Naive B cell (primary cell): ENCODE data around the gene PNKP. TPM values are rescaled to one million over a fixed set of nuclear protein-coding genes. Genes with fewer than 3 reads are reported as not detected.
A peak's percentile ranks its signal among the peaks of the same experiment; 100 is the strongest.

Experiments used
- ATAC-seq, 2 donors: fragments of 150-1000 bp; cut with Tn5 transposase; 2 replicates each; pipeline ENCODE4 v1.10.0; 2021; ENCODE audit warnings: low read depth in 2 of 2, mild to moderate bottlenecking in 2 of 2, moderate library complexity in 2 of 2
- DNase-seq: peaks from one replicate; pipeline ENCODE4 v3.0.0; 2022
- H3K27ac Mint-ChIP-seq, 6 donors: one replicate each; pipeline ENCODE4 v1.8.0; 2020 to 2022; ENCODE audit warnings: mild to moderate bottlenecking in 6 of 6, mixed read lengths in 6 of 6, moderate library complexity in 5 of 6, inconsistent platforms in 2 of 6
- H3K27me3 Mint-ChIP-seq, 3 donors: one replicate each; pipeline ENCODE4 v1.8.0; 2021 to 2022; ENCODE audit warnings: mixed read lengths in 3 of 3, mild to moderate bottlenecking in 1 of 3
- H3K36me3 Mint-ChIP-seq, 2 donors: one replicate each; pipeline ENCODE4 v1.8.0; 2020 to 2022; ENCODE audit warnings: mixed read lengths in 2 of 2, inconsistent platforms in 1 of 2, mild to moderate bottlenecking in 1 of 2
- H3K4me1 Mint-ChIP-seq, 3 donors: one replicate each; pipeline ENCODE4 v1.8.0; 2020 to 2022; ENCODE audit warnings: mixed read lengths in 3 of 3, inconsistent platforms in 1 of 3, mild to moderate bottlenecking in 1 of 3, moderate library complexity in 1 of 3
- H3K4me3 Mint-ChIP-seq, 8 donors: one replicate each; pipeline ENCODE4 v1.8.0; 2020 to 2022; ENCODE audit warnings: mild to moderate bottlenecking in 8 of 8, mixed read lengths in 8 of 8, moderate library complexity in 8 of 8, inconsistent platforms in 2 of 8
- H3K9me3 Mint-ChIP-seq, 7 donors: one replicate each; pipeline ENCODE4 v1.8.0; 2020 to 2022; ENCODE audit warnings: mixed read lengths in 7 of 7, mild to moderate bottlenecking in 5 of 7, inconsistent platforms in 2 of 7, moderate library complexity in 1 of 7
- polyA plus RNA-seq, 6 donors: library from polyadenylated mRNA; unstranded; fragments of 300-500 nt; fragmentation: Illumina TruSeq; gene quantifications; one replicate each; pipeline ENCODE4 v1.2.3, GENCODE V29; 2021; ENCODE audit warnings: low read depth in 6 of 6

PNKP gene
- polyA plus RNA-seq, 6 donors from 2014 or later = 39.4 to 64.9 (median 49.8) TPM

- Mint-ChIP-seq H3K4me1 (peaks cover 4 to 20% (median 12%) of the 10 kb centered on the region in 3 donors), H3K36me3 (no peaks in the 10 kb centered on the region), H3K27me3 (no peaks in the 10 kb centered on the region), H3K9me3 (no peaks in the 10 kb centered on the region), H3K4me3 (peak overlapping the region in 1 of 8 donors; percentile 30), H3K27ac (no peak overlapping the region)
- ATAC-seq (no peak), DNase-seq (no peak)
These were observed 20.5 kb upstream of the PNKP start for GRCh38 chr19:49887665-49888509.

DNA sequence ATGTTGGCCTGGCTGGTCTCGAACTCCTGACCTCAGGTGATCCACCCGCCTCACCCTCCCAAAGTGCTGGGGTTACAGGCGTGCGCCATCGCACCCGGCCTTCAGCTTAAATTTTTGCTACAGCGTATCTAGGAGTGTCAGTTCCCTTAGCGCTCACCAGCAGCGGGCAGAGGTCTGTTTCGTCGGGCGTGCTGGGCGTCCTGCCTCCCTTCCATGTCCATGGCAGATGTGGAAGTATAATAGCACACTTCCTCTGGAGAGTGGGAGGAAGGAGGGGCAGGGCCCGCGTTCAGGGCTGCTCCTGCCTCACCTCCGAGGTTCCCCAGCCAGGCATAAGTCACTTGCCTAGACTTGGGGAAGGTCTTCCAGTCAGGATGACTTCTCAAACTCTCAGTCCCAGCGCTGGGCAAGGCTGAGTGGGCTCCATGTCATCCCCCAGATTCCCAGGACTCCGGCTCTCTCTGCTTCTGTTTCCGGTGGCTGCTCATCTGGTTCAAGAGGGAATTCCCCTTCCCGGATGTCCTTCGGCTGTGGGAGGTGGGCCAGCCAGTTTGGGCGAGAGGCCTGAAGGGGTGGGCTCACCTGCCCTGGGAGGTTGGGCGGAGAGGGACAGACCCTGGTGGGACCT is 19.8 kb upstream of the PNKP start:
- H3K27me3 Mint-ChIP-seq = no peaks in the 10 kb centered on the region
- H3K4me1 Mint-ChIP-seq = peaks cover 4 to 13% (median 4%) of the 10 kb centered on the region in 3 donors
- no peaks in the 10 kb centered on the region for H3K9me3 Mint-ChIP-seq
- H3K27ac Mint-ChIP-seq = no peak overlapping the region
- ATAC-seq (no peak), DNase-seq (no peak)
- H3K36me3 Mint-ChIP-seq = peaks cover 0 to 2% of the 10 kb centered on the region in 2 donors
- H3K4me3 Mint-ChIP-seq = no peak overlapping the region

DNA sequence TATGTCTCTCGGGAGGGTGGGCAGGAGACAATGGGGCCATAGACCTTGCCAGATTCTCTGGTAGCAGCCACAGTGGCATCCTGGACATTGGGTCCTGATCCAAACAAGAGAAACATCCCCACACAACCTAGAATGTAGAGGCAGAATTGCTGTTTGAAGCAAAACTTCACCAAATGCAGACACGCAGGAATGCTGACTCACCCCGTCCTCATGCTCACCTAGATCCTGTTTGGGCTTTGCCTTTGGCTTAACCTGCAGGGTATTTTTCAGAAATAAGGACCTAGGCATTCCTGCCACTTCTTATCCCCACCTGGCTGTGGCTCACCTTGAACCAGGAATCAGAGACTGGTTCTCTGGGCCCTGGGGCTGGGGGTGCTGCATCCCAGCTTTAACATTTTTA is 17.4 kb upstream of the PNKP start:
- no peak overlapping the region for H3K4me3 Mint-ChIP-seq
- H3K4me1 Mint-ChIP-seq = peaks cover 0 to 9% (median 0%) of the 10 kb centered on the region in 3 donors
- no peaks in the 10 kb centered on the region for H3K9me3 Mint-ChIP-seq

GRCh38 chr19:49884109-49884508 is 16.7 kb upstream of the PNKP start:
- H3K4me3 Mint-ChIP-seq = no peak overlapping the region
- H3K27me3 Mint-ChIP-seq = no peaks in the 10 kb centered on the region
- peaks cover 2 to 10% (median 2%) of the 10 kb centered on the region in 3 donors for H3K4me1 Mint-ChIP-seq
- ATAC-seq (no peak), DNase-seq (no peak)
- H3K27ac Mint-ChIP-seq = no peak overlapping the region
- peaks cover 0 to 11% of the 10 kb centered on the region in 2 donors for H3K36me3 Mint-ChIP-seq
- H3K9me3 Mint-ChIP-seq = no peaks in the 10 kb centered on the region

More for the DNA sequence above, 17.4 kb upstream of the PNKP start:
- ATAC-seq = no peak
- H3K27me3 Mint-ChIP-seq = no peaks in the 10 kb centered on the region
- no peak overlapping the region for H3K27ac Mint-ChIP-seq
- no peak for DNase-seq
- peaks cover 0 to 11% of the 10 kb centered on the region in 2 donors for H3K36me3 Mint-ChIP-seq

DNA sequence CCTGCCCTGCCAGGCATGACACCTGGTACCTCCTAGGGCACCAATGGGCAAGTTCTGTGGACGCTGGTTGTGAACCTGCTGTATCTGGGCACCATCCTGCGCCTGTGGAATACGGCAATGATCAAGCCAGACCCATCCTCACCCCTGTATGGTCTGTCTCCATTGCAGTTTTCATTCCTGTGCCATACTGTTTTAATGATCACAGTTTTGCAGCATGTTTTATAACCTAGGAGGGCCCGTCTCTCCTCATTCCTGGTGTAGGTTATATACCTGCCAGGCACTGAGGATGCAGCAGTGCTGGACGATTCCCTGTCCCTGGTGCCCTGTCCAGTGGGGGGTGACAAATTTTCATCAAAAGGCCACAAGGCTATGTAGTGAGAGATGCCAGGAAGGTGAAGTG is 15.7 kb upstream of the PNKP start:
- DNase-seq (no peak), ATAC-seq (no peak)
- Mint-ChIP-seq H3K4me3 (no peak overlapping the region), H3K36me3 (peaks cover 0 to 11% of the 10 kb centered on the region in 2 donors), H3K9me3 (no peaks in the 10 kb centered on the region), H3K4me1 (peaks cover 7 to 15% (median 13%) of the 10 kb centered on the region in 3 donors), H3K27me3 (no peaks in the 10 kb centered on the region), H3K27ac (no peak overlapping the region)

DNA sequence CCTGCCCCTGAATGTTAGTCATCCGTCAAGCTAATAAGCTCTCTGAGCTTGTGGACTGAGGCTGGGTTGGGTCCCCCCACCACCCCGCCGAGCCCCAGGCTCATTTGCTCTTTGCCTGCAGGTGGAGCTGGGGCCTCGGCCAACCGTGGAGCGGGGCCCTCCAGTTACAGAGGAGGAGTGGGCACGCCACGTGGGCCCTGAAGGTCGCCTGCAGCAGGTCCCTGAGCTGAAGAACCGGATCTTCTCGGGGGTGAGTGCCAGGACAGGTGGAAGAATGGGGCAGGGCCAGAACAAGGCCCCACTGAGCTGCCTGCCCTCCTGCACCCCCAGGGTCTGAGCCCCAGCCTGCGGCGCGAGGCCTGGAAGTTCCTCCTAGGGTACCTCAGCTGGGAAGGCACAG is 15.3 kb upstream of the PNKP start:
- DNase-seq (no peak), ATAC-seq (no peak)
- H3K36me3 Mint-ChIP-seq = peaks cover 0 to 11% of the 10 kb centered on the region in 2 donors
- H3K4me1 Mint-ChIP-seq = peaks cover 10 to 17% (median 16%) of the 10 kb centered on the region in 3 donors
- no peaks in the 10 kb centered on the region for H3K9me3 Mint-ChIP-seq
- H3K27me3 Mint-ChIP-seq = no peaks in the 10 kb centered on the region
- H3K27ac Mint-ChIP-seq = no peak overlapping the region
- no peak overlapping the region for H3K4me3 Mint-ChIP-seq

- ATAC-seq (no peak), DNase-seq (no peak)
- Mint-ChIP-seq H3K4me3 (no peak overlapping the region), H3K36me3 (peaks cover 0 to 11% of the 10 kb centered on the region in 2 donors), H3K27ac (no peak overlapping the region), H3K4me1 (peaks cover 10 to 17% (median 16%) of the 10 kb centered on the region in 3 donors), H3K9me3 (no peaks in the 10 kb centered on the region), H3K27me3 (no peaks in the 10 kb centered on the region)
These were observed 14.5 kb upstream of the PNKP start for GRCh38 chr19:49881672-49882394.

DNA sequence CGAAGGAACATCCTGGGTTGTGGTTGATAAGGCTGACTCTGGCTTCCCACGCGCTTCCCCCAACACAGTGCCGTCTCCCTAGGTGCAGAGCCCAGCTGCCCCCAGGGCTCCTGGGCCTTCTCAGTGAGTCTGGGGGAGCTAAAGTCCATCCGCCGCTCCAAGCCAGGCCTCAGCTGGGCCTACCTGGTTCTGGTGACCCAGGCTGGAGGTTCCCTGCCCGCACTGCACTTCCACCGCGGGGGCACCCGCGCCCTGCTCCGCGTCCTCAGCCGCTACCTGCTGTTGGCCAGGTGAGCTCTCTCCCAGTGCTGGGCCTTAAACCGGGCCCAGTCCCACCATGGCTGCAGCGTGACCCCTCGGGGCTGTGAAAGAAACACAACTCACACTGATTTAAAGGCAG is 13.8 kb upstream of the PNKP start:
- Mint-ChIP-seq H3K9me3 (no peaks in the 10 kb centered on the region), H3K4me3 (no peak overlapping the region), H3K27me3 (no peaks in the 10 kb centered on the region), H3K4me1 (peaks cover 10 to 17% (median 16%) of the 10 kb centered on the region in 3 donors), H3K36me3 (peaks cover 0 to 11% of the 10 kb centered on the region in 2 donors), H3K27ac (no peak overlapping the region)
- DNase-seq (no peak), ATAC-seq (no peak)

- no peak for ATAC-seq
- H3K4me3 Mint-ChIP-seq = peak overlapping the region in 1 of 8 donors; percentile 67
- DNase-seq = no peak
- H3K27me3 Mint-ChIP-seq = no peaks in the 10 kb centered on the region
- peak overlapping the region in 1 of 6 donors; percentile 65 for H3K27ac Mint-ChIP-seq
- H3K4me1 Mint-ChIP-seq = peaks cover 16 to 24% (median 23%) of the 10 kb centered on the region in 3 donors
- peaks cover 0 to 11% of the 10 kb centered on the region in 2 donors for H3K36me3 Mint-ChIP-seq
- H3K9me3 Mint-ChIP-seq = no peaks in the 10 kb centered on the region
These were observed 12.9 kb upstream of the PNKP start for GRCh38 chr19:49880162-49880869.

GRCh38 chr19:49879243-49879963 is 12.0 kb upstream of the PNKP start:
- Mint-ChIP-seq H3K4me1 (peaks cover 18 to 29% (median 26%) of the 10 kb centered on the region in 3 donors), H3K27me3 (no peaks in the 10 kb centered on the region), H3K4me3 (peak overlapping the region in 3 of 8 donors; percentile 3 to 80 (median 67)), H3K27ac (peak overlapping the region in 1 of 6 donors; percentile 44), H3K36me3 (peaks cover 0 to 11% of the 10 kb centered on the region in 2 donors), H3K9me3 (no peaks in the 10 kb centered on the region)
- ATAC-seq (no peak), DNase-seq (no peak)

DNA sequence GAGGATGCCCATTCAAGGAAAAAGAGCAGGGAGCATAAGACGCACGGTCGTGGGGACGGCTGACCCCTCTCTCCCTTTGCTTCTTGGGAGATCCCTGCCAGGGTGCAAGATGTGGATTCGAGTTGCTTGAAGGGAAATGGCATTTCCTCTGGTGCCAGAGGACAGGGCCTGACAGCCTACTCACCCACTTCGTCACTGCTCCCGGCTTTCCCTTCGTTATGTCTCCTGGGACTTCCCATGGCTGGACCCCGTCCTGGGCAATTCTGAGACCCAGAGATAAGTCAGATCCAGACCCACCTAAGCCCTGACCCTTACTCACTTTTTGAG is 11.3 kb upstream of the PNKP start:
- Mint-ChIP-seq H3K27ac (peak overlapping the region in 1 of 6 donors; percentile 79), H3K4me1 (peaks cover 18 to 29% (median 26%) of the 10 kb centered on the region in 3 donors), H3K4me3 (peak overlapping the region in 1 of 8 donors; percentile 80), H3K27me3 (no peaks in the 10 kb centered on the region), H3K9me3 (no peaks in the 10 kb centered on the region), H3K36me3 (peaks cover 0 to 11% of the 10 kb centered on the region in 2 donors)
- ATAC-seq (no peak), DNase-seq (no peak)

GRCh38 chr19:49877879-49878743 is 10.7 kb upstream of the PNKP start:
- Mint-ChIP-seq H3K27ac (no peak overlapping the region), H3K27me3 (no peaks in the 10 kb centered on the region), H3K9me3 (no peaks in the 10 kb centered on the region), H3K4me3 (no peak overlapping the region), H3K4me1 (peaks cover 18 to 26% (median 25%) of the 10 kb centered on the region in 3 donors), H3K36me3 (peaks cover 0 to 11% of the 10 kb centered on the region in 2 donors)
- DNase-seq = peak; percentile 97
- peak; percentile 57 to 59 for ATAC-seq
